Stimulated activated CD4-positive, alpha-beta T cell treated with anti-CD3 and anti-CD28 coated beads, Interleukin-1b, Interleukin-23, amount 100 ng/mL, for 24 hours (primary cell): Measurements from ENCODE around the gene ZNF471.

Experiments used
- DNase-seq, 4 experiments: peaks; one replicate each; pipeline ENCODE4 v3.0.0-alpha.2; 2020; ENCODE audit warnings: low read depth in 4 of 4, low spot score in 1 of 4

Gene ZNF471

GRCh38 chr19:56507446-56508289 is at the start of gene ZNF471:
ZNF471 (plus strand) TSS chr19:56507855; CDS start chr19:56511572, 3,717 bp downstream.
- DNase-seq = peak; percentile 35 to 69 (median 60)

- no peak for DNase-seq
Measured at GRCh38 chr19:56474308-56474707, 33.3 kb upstream of the ZNF471 start.

DNA sequence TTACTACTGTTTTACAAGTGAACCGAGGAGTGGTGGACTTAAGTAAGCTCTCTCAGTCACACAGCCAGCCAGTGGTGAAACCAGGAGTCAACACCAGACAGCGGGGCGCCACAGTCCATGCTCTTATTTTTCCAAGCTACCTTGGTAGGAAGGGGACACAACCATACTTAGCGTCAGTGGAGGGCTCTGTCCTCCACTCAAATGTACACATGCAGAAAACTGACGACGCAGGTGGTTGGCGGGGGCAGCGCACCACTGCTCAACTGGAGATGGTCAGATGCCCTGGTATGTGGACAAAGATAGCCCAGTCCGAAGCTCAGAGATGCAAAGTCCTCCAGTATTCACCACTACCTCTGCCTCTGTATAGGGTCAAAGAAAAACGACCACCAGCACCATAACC is 31.6 kb upstream of the ZNF471 start:
- no peak for DNase-seq

- DNase-seq = peak in 1 of 4 experiments; percentile 12
Measured at GRCh38 chr19:56476651-56477428, 30.8 kb upstream of the ZNF471 start, which contains the start of gene ZNF667. ZNF667 (minus strand) TSS chr19:56477345; CDS start chr19:56462370, 14,975 bp downstream.

DNA sequence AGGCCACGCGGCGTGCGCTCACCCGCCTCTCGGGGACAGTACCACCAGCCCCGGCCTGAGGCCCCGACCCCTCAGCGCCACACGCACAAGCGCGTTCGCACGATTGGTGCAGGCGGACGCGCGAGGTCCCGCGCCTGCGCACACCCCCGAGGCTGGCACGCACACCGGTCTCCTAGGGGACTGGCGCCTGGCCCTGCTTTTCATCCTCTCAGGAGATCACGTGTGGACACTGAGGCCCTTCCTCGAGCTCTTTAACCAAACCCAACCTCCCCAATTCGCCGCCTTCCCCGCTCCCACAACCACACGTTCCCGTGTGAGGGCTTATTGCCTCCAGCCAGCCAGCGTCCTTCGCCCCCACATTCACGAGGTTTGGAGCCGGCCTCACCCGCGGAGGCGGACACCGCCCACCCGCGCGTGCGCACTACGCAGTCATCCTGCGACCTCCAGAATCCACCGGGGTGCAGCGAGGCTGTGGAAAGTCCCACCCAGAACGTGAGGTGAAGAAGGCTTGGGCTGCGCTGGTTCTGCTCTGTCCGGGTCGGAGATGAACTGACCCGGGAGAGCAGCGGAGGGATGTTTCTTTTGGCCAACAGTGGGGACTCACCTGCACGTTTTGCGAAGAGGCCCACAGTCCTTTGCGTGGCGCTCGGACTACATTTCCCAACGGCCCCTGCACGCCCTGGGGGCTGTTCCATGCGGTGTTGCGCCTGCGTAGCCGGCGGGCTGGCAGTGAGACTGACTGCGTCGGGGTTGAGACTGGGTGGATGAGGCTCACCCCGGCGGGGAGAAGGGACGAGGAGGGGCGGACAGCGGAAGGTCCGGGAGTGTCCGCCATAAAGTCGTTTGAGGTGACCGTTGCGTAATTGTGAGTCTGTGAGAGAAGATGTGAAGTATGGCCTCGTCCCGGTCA is 30.0 kb upstream of the ZNF471 start:
- peak in 3 of 4 experiments; percentile 5 to 50 (median 45) for DNase-seq

DNA sequence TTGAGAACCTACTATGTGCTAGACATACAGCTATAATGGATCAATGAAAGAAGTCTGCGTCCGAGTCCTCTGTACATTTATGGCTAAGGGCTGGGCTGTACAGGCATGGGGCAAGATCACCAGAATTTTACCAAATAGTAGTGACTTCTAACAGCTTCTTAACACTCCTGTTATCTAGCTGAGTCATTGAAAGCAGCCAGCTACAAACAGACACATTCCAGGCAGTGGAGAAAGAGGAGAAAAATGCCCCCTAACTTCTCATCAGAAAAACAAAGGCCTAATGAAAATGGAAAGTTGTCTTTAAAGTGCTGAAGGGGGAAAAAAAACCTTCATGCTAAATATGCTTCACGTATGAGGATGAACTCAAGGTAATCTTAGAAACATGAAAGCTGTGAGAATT is 16.3 kb upstream of the ZNF471 start:
- no peak for DNase-seq

DNA sequence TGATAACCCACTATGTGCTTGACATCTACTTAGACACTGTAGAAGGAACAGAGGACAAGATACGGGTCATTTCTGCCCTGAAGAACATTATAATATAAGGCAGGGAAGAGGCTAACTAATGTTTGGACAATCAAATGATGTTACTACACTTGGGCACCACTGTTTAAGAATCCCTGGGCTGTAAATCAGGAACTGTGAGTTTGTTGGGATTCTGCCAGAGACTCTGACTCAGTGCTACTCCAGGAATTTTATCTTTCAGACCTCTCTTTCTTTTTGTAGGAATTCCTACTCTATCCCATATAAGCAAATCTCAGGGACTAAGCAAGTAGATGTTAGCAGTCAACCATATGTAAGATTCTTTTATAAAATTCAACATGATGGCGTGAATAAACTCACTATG is 3.1 kb upstream of the ZNF471 start:
- DNase-seq = no peak

DNA sequence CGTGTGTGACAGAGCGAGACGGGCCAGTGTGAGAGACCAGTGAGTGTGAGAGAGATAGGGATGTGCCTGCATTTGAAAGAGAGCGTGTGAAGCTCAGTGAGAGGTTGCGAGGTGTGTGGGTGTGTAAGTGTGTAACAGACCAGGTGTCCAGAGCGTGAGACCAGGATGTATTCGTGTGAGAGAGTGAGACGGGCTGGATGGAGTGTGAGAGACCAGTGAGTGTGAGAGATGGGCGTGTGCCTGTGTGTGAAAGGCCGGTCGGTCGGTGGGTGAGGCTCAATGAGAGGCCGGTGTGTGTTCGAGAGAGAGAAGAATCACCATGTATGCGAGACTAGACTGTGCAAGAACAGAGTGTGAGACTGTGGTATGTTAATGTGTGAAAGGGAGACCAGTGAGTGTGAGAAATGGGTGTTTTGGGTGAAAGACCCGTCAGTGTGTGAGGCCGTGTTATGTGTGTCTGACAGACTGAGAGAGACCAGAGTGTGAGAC is 679 bp downstream of the ZNF471 start:
- no peak for DNase-seq

DNA sequence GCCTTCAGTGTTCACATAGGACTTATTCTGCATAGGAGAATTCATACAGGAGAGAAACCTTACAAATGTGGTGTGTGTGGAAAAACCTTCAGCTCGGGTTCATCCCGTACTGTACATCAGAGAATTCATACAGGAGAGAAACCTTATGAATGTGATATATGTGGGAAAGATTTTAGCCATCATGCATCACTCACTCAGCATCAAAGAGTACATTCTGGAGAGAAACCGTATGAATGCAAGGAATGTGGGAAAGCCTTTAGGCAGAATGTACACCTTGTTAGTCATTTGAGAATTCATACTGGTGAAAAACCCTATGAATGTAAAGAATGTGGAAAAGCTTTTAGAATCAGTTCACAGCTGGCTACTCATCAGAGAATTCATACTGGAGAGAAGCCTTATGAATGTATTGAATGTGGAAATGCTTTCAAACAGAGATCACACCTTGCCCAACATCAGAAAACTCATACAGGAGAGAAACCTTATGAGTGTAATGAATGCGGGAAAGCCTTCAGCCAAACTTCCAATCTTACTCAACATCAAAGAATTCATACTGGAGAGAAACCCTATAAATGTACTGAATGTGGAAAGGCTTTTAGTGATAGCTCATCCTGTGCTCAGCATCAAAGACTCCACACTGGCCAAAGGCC is 17.7 kb downstream of the ZNF471 start:
- DNase-seq = no peak

- DNase-seq = no peak
Measured at GRCh38 chr19:56537442-56537841, 29.8 kb downstream of the ZNF471 start.

- DNase-seq = peak; percentile 72 to 83 (median 75)
Measured at GRCh38 chr19:56538254-56538760, 30.7 kb downstream of the ZNF471 start.

DNA sequence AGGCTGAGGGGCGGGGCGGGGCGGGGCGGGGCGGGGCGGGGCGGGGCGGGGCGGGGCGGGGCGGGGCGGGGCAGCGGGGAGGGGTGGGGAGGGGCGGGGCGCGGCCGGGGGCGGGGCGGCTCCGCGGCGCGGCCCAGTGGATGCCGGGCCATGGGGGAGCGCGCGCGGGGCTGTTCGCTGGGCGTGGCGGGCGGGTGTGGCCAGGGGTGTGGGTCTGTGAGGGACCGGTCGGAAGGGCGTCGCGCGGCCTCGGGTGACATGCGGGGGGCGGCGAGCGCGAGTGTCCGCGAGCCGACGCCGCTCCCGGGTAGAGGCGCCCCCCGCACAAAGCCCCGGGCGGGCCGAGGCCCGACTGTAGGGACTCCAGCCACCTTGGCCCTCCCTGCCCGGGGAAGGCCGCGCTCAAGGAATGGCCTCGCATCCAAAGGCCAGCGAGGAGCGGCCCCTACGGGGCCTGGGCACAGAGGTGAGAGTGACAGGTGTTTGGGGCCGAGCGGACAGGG is 31.2 kb downstream of the ZNF471 start, which contains the start of gene ZFP28:
Gene ZFP28 (plus strand): TSS at position 188 of the 503 bp plus-strand sequence. CDS start 71 bp downstream, at position 259.
- DNase-seq = peak; percentile 31 to 66 (median 52)

DNA sequence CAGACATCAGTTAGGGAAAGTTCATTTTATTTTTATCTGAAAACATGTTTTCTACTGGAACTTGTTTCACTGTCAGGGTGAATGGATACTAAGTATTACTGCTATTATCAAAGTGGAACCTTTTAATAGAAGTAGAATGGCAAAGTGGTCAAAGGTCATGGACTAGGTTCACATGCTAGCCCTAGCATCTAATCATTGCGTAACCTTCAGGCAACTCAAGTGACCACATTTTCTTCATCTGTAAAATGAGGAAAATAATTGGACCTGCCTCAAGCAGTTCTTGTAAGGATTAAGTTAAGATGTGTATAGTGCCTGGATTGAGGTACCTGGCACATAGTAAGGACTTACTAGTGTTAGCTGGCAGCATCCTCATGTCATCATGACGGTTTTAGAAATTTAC is 36.1 kb downstream of the ZNF471 start:
- DNase-seq = no peak

DNA sequence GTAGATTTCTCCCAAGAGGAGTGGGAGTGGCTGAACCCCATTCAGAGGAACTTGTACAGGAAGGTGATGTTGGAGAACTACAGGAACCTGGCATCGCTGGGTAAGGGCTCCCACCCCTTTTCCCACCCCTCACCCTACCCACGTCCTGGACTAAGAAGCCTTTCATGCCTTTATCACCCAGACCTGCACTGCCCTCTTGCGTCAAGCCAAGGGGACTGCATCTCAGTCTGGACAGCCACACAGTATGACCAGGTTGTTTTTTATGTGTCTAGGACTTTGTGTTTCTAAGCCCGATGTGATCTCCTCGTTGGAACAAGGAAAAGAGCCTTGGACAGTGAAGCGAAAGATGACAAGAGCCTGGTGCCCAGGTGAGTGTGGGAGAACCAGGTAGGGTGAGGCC is 39.9 kb downstream of the ZNF471 start:
- DNase-seq = no peak

DNA sequence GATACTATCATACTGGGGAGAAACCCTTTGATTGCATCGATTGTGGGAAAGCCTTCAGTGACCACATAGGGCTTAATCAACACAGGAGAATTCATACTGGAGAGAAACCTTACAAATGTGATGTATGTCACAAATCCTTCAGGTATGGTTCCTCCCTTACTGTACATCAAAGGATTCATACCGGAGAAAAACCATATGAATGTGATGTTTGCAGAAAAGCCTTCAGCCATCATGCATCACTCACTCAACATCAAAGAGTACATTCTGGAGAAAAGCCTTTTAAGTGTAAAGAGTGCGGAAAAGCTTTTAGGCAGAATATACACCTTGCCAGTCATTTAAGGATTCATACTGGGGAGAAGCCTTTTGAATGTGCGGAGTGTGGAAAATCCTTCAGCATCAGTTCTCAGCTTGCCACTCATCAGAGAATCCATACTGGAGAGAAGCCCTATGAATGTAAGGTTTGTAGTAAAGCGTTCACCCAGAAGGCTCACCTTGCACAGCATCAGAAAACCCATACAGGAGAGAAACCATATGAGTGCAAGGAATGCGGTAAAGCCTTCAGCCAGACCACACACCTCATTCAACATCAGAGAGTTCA is 46.7 kb downstream of the ZNF471 start:
- DNase-seq = no peak

DNA sequence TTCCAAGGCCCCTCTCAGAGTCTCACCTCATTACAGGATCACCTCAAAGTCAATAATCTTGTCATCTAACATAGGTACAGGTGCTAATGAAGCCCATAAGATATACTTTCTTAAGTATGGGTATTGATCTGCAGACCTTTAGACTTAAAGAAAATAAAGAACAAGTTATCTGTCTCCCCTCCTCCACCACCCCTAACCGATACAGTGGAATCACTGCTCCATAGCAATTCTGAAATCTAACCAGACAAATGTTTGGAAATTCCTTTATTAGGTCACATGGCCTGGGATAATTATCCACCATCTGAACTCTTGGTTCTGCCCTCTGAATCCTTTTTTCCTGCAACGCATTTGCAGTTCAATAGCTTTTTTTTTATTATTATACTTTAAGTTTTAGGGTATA is 55.1 kb downstream of the ZNF471 start:
- DNase-seq = no peak

GRCh38 chr19:56566904-56567273 is 59.2 kb downstream of the ZNF471 start:
- peak; percentile 4 to 18 (median 4) for DNase-seq

DNA sequence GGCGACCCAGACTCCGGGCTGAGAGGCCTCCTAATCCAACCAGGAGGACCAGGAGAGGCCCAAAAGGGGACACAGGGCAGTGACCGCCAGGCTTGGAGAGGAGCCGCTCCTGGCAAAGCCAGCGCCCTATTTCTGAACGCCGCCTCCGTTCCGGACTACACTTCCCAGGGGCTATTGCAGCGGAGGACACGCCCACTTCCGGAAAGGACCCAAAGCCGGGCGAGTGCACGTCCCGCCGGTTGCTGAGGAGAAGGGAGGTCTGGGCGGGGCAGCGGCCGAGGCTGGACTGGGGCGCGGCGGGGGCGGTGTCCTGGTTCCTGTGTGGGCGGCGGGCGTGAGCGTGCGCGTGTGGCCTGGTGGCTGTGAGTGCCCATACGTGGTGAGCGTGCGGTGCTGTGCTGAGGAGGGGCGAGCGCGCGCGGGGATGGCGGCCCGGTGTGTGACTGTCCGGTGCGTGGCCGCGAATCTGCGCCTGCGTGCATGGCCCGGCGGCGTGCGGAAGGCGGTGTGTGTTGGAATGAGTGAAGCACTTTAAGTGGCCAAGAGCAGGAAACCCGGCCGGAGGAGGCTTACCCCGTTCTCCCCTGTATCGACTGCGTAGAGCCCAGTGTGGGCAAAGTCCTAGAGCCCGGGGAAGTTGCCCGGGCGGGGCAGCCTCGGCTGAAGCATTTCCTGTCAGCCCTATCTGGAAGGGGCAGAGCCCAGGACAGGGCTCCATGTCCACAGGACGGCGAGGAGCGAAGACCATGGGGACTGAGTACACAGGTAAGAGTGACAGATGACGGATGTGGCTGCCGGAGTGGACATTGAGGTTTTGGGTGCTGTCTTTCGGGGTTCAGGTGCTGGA is 59.8 kb downstream of the ZNF471 start, which contains the start of gene ZNF470:
Gene ZNF470 (plus strand): TSS at position 195 of the 847 bp plus-strand sequence. CDS start 2,844 bp downstream, outside the sequence.
- DNase-seq = peak; percentile 65 to 86 (median 82)
